GM06990 (cell line): Measurements from ENCODE around the gene SEMA4G.
A peak's percentile ranks its signal among the peaks of the same experiment; 100 is the strongest.

ENCODE experiments used
- DNase-seq: peaks from one replicate; pipeline ENCODE4 v3.0.0-alpha.2; 2011; ENCODE audit not compliant: insufficient read length; ENCODE audit errors: extremely low read depth
- H3K27me3 ChIP-seq: replicated peaks from 2 replicates; pipeline ENCODE4 v1.6.0; 2011; ENCODE audit warnings: low read length; ENCODE audit not compliant: control insufficient read depth, insufficient read depth
- H3K36me3 ChIP-seq: 2 replicates; pipeline ENCODE4 v1.5.1; 2011; ENCODE audit warnings: low read length; ENCODE audit not compliant: control insufficient read depth, insufficient read depth
- H3K4me3 ChIP-seq: replicated peaks from 2 replicates; pipeline ENCODE4 v1.5.1; 2011; ENCODE audit warnings: low read depth, mild to moderate bottlenecking, control low read depth, low read length
- TF ChIP-seq, protein P1 (sequence below): IDR thresholded peaks from 2 replicates; pipeline ENCODE4 v1.5.1; 2011; ENCODE audit warnings: low read length, control low read depth, mild to moderate bottlenecking, inconsistent platforms; ENCODE audit not compliant: insufficient read depth, poor library complexity, severe bottlenecking

The SEMA4G gene

DNA sequence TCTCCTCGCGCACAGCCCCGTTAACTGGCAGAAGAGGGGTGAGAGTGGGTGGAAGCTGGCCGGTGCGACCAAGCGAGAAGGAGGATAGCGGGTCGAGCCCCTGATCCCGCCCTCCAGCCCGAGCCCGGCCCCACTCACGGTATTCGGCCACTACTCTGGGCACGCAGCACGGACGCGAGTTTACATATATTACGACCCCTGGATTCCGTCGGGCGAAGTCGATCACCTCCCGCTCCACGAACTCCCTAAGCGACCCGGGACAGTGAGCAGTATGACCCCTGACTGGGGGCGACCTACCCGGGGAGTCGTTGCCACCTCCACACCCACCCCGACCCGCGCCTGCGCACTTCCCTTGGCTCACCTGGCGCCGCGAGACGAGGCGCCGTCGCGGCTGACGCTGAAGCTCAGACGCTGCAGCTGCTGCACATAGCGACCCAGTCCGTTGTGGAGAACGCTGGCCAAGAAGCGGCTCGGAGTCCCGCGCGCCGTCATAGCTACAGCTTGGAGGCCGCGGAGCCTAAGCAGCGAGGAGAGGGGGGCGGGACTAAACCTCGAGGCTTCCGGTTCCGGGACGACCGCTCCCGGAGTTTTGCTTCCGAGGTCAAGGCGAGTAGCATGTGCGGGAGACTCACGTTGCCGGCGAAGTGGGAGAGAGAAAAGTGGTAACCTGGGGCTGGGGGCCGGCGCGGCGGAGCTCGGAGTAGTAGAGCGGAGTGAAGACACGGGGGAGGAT lies 17.8 kb downstream of the SEMA4G start, which contains the start of the genes MRPL43 and TWNK:
Gene MRPL43, minus strand, starts transcription at position 546 of the 733 bp plus-strand sequence. Its CDS starts 54 bp downstream, at position 492.
Gene TWNK, plus strand, starts transcription at position 592 of the 733 bp plus-strand sequence. CDS start 668 bp downstream, outside the sequence.
- TF ChIP-seq, protein P1, sequence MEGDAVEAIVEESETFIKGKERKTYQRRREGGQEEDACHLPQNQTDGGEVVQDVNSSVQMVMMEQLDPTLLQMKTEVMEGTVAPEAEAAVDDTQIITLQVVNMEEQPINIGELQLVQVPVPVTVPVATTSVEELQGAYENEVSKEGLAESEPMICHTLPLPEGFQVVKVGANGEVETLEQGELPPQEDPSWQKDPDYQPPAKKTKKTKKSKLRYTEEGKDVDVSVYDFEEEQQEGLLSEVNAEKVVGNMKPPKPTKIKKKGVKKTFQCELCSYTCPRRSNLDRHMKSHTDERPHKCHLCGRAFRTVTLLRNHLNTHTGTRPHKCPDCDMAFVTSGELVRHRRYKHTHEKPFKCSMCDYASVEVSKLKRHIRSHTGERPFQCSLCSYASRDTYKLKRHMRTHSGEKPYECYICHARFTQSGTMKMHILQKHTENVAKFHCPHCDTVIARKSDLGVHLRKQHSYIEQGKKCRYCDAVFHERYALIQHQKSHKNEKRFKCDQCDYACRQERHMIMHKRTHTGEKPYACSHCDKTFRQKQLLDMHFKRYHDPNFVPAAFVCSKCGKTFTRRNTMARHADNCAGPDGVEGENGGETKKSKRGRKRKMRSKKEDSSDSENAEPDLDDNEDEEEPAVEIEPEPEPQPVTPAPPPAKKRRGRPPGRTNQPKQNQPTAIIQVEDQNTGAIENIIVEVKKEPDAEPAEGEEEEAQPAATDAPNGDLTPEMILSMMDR = no peak
- Histone ChIP-seq H3K36me3 (peaks cover 17% of the 10 kb centered on the region), H3K27me3 (no peaks in the 10 kb centered on the region), H3K4me3 (peak within 1 kb of the TSS; percentile 98)
- peak; percentile 82 for DNase-seq

DNA sequence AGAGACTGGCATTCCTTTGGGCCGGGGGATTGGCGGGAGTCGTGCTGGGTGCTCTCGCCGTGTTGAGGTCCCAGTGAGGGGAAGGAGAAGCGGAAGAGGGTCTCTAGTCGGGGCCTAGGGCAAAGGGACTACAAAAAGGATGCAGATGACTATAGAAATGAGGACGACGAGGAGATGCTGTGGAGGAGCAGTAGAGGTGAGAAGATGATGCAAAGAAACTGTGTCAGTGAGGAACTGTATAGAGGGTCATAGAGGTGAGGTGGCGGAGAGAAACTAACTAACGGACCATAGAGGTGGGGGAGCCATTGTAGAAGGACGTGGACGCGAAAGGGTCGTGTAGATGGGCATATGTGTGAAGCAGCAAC lies 18.4 kb downstream of the SEMA4G start:
- Histone ChIP-seq H3K27me3 (no peaks in the 10 kb centered on the region), H3K36me3 (peaks cover 17% of the 10 kb centered on the region), H3K4me3 (peak overlapping the region; percentile 98)
- TF ChIP-seq, protein P1 = no peak
- DNase-seq = no peak

DNA sequence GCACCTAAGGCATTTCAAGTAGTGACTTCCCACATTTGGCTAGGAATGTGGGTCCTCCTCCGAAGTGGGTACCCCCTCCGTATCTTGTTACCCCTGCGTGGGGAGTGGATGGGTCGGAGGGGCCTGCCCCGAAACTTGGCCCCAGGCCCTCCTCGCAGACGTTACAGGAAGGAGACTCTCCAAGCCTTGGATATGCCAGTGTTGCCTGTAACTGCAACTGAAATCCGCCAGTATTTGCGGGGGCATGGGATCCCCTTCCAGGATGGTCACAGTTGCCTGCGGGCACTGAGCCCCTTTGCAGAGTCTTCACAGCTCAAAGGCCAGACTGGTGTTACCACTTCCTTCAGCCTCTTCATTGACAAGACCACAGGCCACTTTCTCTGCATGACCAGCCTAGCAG lies 18.9 kb downstream of the SEMA4G start:
- peaks cover 16% of the 10 kb centered on the region for H3K36me3 ChIP-seq
- TF ChIP-seq, protein P1 = no peak
- no peak for DNase-seq
- H3K27me3 ChIP-seq = no peaks in the 10 kb centered on the region
- peak overlapping the region; percentile 98 for H3K4me3 ChIP-seq

DNA sequence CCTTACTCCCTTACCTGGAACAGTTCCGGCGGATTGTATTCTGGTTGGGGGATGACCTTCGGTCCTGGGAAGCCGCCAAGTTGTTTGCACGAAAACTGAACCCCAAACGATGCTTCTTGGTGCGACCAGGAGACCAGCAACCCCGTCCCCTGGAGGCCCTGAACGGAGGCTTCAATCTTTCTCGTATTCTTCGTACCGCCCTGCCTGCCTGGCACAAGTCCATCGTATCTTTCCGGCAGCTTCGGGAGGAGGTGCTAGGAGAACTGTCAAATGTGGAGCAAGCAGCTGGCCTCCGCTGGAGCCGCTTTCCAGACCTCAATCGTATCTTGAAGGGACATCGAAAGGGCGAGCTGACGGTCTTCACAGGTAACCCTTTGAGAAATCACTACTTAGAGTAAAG lies 19.8 kb downstream of the SEMA4G start:
- Histone ChIP-seq H3K4me3 (no peak overlapping the region), H3K36me3 (peaks cover 15% of the 10 kb centered on the region), H3K27me3 (no peaks in the 10 kb centered on the region)
- no peak for DNase-seq
- TF ChIP-seq, protein P1 = no peak

DNA sequence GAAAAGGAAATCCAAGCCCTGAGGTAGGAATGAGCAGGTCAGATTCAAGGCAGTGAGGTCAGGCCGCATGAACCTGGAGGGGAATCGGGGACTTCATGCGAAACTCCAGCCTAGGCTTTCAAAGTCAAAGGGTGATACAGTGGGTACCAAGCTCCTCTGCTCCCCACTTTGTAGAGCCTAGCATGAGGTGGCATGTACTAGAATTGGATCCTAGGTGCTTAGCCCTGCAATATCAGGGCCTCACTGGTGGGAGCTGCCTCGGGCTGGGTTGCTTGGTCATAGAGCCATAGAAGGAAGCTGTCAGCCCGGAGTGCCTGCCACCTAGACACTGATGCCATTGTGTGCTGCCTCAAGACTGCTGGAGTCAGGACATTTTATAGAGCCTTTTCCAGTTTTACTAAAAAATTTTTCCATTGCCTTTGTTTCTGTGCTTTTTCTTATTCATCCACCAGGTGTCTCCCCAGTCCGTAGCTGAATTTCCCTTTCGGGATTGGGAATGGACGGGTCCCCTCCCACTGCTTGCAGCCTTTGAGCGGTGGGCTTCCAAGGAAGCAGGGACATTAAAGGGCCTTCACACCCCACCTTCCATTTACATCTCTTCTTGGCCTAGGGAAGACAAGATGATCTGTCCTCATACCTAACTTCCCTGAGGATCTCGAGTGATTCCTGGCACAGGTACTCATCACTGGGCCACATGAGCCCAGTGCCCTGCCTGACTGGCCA lies 24.8 kb downstream of the SEMA4G start:
- Histone ChIP-seq H3K36me3 (peaks cover 15% of the 10 kb centered on the region), H3K4me3 (no peak overlapping the region), H3K27me3 (no peaks in the 10 kb centered on the region)
- no peak for DNase-seq
- TF ChIP-seq, protein P1 = peak; percentile 30
